Epithelial cell of prostate (primary cell): Measurements from ENCODE around the gene SHC4.
"Not testable (repeated sequence)": the region's sequence is repeated elsewhere in the genome, so short reads cannot be mapped to it uniquely, and the experiment has no call there.

ENCODE experiments used
- DNase-seq: peaks from one replicate; pipeline ENCODE4 v3.0.0-alpha.2; 2011; ENCODE audit warnings: low read depth, low spot score
- H3K27ac ChIP-seq: fragments of 450-650 bp; 2 replicates; pipeline ENCODE4 v1.5.1; 2017; ENCODE audit warnings: mild to moderate bottlenecking

SHC4 gene

GRCh38 chr15:48970926-48971325 is 7.2 kb upstream of the SHC4 start:
- not testable (repeated sequence) for DNase-seq, H3K27ac ChIP-seq

GRCh38 chr15:48968066-48968465 is 4.3 kb upstream of the SHC4 start:
- no peak overlapping the region for H3K27ac ChIP-seq
- DNase-seq: no peak

- no peak for DNase-seq
- H3K27ac ChIP-seq: no peak overlapping the region
These were observed 3.6 kb upstream of the SHC4 start for GRCh38 chr15:48967336-48967735.

GRCh38 chr15:48966595-48967301 is 3.0 kb upstream of the SHC4 start:
- DNase-seq: peak; percentile 53
- H3K27ac ChIP-seq: peak overlapping the region; percentile 21

GRCh38 chr15:48965972-48966371 is 2.3 kb upstream of the SHC4 start:
- H3K27ac ChIP-seq: peak overlapping the region; percentile 21
- DNase-seq: peak; percentile 61

- DNase-seq: no peak
- no peak overlapping the region for H3K27ac ChIP-seq
These were observed 1.2 kb upstream of the SHC4 start for GRCh38 chr15:48964898-48965297.

- H3K27ac ChIP-seq: peak overlapping the region; percentile 42
- DNase-seq: no peak
These were observed 826 bp downstream of the SHC4 start for GRCh38 chr15:48962662-48963523.

- DNase-seq: no peak
- H3K27ac ChIP-seq: no peak overlapping the region
These were observed 7.8 kb downstream of the SHC4 start for GRCh38 chr15:48955967-48956366.

- H3K27ac ChIP-seq: no peak overlapping the region
- no peak for DNase-seq
These were observed 8.3 kb downstream of the SHC4 start for GRCh38 chr15:48955370-48955769.

- DNase-seq: no peak
- no peak overlapping the region for H3K27ac ChIP-seq
These were observed 9.2 kb downstream of the SHC4 start for GRCh38 chr15:48954538-48954937.

GRCh38 chr15:48946840-48947187 is 16.9 kb downstream of the SHC4 start:
- no peak for DNase-seq
- H3K27ac ChIP-seq: peak overlapping the region; percentile 88

GRCh38 chr15:48946074-48946839 is 17.5 kb downstream of the SHC4 start:
- peak overlapping the region; percentile 88 for H3K27ac ChIP-seq
- DNase-seq: peak; percentile 90

GRCh38 chr15:48945386-48945785 is 18.3 kb downstream of the SHC4 start:
- H3K27ac ChIP-seq: peak overlapping the region; percentile 88

GRCh38 chr15:48941904-48942303 is 21.8 kb downstream of the SHC4 start:
- DNase-seq: no peak
- peak overlapping the region; percentile 86 for H3K27ac ChIP-seq

More at GRCh38 chr15:48945386-48945785, 18.3 kb downstream of the SHC4 start:
- DNase-seq: peak; percentile 48

GRCh38 chr15:48940508-48940907 is 23.2 kb downstream of the SHC4 start:
- H3K27ac ChIP-seq: peak overlapping the region; percentile 86
- DNase-seq: peak; percentile 83

GRCh38 chr15:48939648-48940047 is 24.1 kb downstream of the SHC4 start:
- H3K27ac ChIP-seq: peak overlapping the region; percentile 86
- DNase-seq: peak; percentile 77

- no peak overlapping the region for H3K27ac ChIP-seq
- DNase-seq: no peak
These were observed 25.8 kb downstream of the SHC4 start for GRCh38 chr15:48937886-48938285.

- H3K27ac ChIP-seq: no peak overlapping the region
- no peak for DNase-seq
These were observed 27.1 kb downstream of the SHC4 start for GRCh38 chr15:48936666-48937065.

GRCh38 chr15:48935236-48935635 is 28.5 kb downstream of the SHC4 start:
- no peak overlapping the region for H3K27ac ChIP-seq
- no peak for DNase-seq

GRCh38 chr15:48930735-48931134 is 33.0 kb downstream of the SHC4 start:
- H3K27ac ChIP-seq: no peak overlapping the region
- DNase-seq: no peak

GRCh38 chr15:48929661-48930060 is 34.1 kb downstream of the SHC4 start:
- DNase-seq: no peak
- H3K27ac ChIP-seq: peak overlapping the region; percentile 45
